AG20443 (cell line): ENCODE data around the gene OR2T4.

ENCODE experiments used
- DNase-seq: peaks from one replicate; pipeline ENCODE4 v3.0.0; 2012; ENCODE audit warnings: low spot score, mixed read lengths

Gene OR2T4

DNA sequence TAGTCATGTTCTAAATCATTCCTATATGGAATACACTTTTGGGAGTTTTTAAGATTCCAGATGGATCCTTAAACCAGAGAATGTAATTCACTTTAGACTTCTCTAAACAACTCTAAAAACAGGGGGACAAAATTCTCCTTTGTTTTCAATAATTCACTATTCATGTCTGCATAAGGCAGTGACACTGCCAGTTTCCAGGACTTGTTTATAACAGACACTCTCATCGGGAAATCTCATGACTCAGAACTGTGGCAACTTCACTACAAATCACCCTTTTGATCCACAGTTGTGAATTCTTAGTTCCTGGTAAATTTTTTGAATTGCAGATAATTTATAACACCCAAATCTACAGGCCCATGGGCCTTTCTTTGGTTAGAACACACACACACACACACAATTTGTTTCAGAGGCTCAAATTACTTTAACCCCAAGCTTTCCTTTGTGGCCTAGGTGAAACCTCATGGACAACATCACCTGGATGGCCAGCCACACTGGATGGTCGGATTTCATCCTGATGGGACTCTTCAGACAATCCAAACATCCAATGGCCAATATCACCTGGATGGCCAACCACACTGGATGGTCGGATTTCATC is at the start of gene OR2T4:
OR2T4 (plus strand) TSS at position 545 of the 595 bp plus-strand sequence; CDS start at position 545, 0 bp downstream.
- DNase-seq: no peak

- no peak for DNase-seq
These were observed 44.7 kb upstream of the OR2T4 start for GRCh38 chr1:248316796-248317195.

DNA sequence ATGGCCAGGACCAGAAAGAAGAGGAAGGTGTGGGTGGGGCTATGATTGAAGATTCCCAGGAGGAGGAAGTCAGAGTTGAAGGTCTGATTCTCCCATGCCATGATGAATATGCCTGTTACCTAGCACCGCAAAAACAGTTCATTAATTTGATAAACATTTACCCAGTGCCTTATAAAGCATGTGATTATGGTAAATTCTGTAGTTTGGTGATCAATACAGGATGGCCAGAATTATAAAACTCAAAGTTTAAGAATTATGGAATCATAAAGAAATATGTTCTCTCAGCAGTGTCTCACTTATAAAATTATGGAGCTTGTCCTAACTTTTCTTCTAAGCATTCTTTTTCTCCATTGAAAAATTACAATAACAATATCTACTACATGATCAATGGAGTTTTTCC is 37.0 kb upstream of the OR2T4 start, which contains the start of gene OR2M7:
OR2M7 (minus strand) TSS at position 101 of the 400 bp plus-strand sequence; CDS start at position 101, 0 bp downstream.
- DNase-seq: no peak

- no peak for DNase-seq
These were observed 18.0 kb upstream of the OR2T4 start for GRCh38 chr1:248343451-248343850.

- no peak for DNase-seq
These were observed 13.0 kb upstream of the OR2T4 start, which contains the start of gene OR14C36 for GRCh38 chr1:248348475-248348874. Gene OR14C36 (plus strand): TSS chr1:248348775. CDS start chr1:248348775, 0 bp downstream.

DNA sequence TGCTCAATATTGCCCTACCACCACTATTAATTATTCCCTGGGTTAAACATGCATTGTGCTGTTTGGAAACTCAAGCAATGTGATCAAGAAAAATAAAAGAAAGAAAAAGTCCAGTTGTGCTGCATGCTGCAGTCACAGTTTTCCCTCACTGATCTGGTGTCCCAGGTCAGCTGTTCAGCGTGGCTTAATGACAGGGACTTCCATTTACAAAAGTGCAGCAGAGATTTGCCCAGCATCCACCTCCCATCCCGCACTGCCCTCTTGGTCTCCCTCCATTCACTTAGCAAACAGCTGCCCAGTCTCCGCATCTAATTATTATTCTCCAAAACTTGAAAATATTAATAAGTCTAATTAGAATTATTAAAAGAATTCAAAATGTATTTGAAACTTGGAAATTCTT is 2.0 kb upstream of the OR2T4 start:
- no peak for DNase-seq

- no peak for DNase-seq
These were observed 5.1 kb downstream of the OR2T4 start for GRCh38 chr1:248366609-248367008.

GRCh38 chr1:248372394-248372793 is 10.9 kb downstream of the OR2T4 start:
- no peak for DNase-seq

DNA sequence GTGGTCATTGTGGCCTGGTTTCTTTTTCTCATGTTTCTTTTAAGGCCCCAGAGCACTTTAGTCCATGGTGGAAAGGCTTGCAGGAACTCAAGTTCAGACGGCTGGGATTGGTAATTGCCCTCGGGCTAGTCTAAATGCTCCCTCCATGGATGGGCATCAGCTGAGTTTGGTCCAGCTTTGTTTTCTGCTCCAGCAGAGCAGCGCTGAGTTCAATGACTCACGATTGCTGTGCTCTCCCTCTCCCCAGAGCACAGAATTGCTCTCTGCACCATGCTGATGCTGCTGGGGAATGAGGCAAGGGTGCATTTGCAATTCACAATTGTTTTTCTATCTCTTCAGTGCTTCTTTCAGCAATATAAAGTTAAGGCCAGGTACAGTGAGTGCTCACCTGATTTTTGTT is 12.3 kb downstream of the OR2T4 start:
- DNase-seq: no peak

DNA sequence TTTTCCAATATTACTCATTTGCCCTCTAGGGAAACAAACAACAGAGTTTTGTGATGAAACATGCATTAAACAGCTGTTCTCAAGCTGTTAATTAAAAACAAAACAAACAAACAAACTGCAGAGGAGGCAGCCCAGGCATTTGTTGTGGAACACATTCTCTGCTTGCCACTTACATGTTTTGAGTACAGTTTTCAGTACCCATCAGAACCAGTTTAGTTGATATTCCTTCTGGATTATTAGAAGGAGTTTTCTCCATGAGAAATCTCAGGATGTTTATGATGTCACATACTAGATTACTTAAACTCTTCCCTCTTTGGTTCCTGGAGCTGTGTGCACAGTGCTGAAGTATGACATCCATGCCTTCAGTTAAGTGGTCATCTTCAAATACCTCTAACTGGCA is 14.0 kb downstream of the OR2T4 start, which contains the start of gene OR2T6:
OR2T6 (plus strand) TSS at position 301 of the 400 bp plus-strand sequence. CDS start 11,863 bp downstream, outside the sequence.
- no peak for DNase-seq

GRCh38 chr1:248376916-248377315 is 15.5 kb downstream of the OR2T4 start:
- no peak for DNase-seq

- DNase-seq: no peak
These were observed 19.4 kb downstream of the OR2T4 start for GRCh38 chr1:248380854-248381253.

DNA sequence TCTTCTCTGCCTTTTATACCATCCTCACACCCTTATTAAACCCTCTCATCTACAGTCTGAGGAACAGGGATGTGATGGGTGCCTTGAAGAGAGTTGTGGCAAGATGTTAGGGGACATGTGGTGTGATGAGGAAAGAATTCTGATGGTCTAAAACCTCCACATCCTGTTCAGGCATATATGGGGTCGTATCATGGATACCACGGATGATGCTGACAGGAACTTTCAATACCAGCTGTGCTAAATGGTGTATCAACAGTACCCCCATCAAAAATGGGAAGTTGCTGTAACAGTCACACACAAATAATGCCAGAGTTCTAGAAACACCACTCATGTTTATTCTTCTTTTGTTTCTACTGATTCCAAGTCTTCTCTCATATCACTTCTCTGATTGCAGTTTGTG is 27.0 kb downstream of the OR2T4 start:
- no peak for DNase-seq

DNA sequence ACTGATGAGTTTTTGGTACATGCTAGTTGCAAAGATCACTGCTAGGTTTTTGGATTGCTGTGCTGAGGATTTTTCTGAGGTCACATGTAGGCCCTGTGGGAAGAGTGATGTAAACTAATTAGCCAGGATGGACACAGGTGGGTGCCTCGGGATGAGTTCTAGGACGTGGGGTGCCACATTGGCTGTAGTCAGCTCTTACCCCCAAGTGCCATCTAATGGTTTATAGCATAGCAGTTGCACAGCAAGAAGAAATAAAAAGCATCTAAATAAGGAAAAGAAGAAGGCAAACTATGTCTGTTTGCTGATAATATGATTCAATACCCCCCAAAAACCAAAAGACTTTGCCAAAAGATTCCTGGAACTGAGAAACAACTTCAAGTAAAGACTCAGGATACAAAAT is 31.6 kb downstream of the OR2T4 start:
- DNase-seq: no peak

- no peak for DNase-seq
These were observed 41.3 kb downstream of the OR2T4 start, which contains the start of gene OR2T1 for GRCh38 chr1:248402748-248403147. Gene OR2T1 (plus strand): TSS chr1:248403048. CDS start chr1:248406148, 3,100 bp downstream.

DNA sequence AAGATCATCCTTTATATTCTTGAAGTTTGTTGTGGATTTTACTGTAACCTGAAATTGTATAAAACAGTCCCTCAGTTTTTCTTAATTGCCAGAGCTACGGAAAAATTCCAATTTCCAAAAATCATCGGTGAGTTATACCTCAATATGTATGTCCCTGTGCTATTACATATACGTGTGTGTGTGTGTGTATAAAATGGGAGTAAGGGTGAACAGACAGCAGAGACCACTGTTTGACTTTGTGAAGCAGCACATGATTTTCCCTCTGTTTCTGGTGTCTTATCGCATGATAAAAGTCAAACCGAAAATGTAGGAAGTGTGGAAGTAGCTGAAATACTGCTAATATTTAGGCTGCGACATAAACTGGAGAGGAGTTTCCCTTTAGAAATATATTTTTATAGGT is 42.6 kb downstream of the OR2T4 start:
- no peak for DNase-seq

DNA sequence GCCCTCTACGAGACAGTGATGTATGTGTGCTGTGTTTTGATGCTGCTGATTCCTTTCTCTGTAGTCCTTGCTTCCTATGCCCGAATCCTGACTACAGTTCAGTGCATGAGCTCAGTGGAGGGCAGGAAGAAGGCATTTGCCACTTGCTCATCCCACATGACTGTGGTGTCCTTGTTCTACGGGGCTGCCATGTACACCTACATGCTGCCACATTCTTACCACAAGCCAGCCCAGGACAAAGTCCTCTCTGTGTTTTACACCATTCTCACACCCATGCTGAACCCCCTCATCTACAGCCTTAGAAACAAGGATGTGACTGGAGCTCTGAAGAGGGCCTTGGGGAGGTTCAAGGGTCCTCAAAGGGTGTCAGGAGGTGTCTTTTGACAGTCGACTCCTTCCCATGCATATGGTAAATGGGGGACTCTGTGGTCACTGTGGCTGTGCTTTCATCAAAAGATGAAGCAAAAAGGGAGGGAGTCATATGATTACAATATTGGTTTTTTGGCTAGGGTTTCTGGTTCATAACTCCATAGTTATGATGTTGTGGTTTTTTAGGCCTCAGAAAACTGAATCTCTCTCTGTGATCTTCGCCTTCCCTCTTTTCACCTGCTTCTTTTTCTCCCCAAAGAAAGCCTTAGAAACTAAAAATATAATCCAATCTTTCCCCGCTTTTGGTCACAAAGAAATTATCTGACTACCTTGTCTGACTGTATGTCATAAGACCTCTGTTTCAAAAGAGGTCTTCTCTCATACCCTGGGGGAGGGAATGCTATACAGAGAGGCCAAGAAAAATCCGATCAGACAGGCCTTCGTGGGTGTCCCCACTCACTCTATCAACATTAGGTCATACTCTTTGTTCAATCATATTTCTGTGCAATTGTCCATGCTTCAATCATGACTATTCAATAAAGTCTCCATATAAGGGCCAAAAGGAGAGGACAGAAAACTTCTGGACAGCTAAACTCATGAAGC is 45.5 kb downstream of the OR2T4 start:
- DNase-seq: no peak
